HG02973 (cell line): ENCODE data around the gene CCNI2.
"Not testable (repeated sequence)": the region's sequence is repeated elsewhere in the genome, so short reads cannot be mapped to it uniquely, and the experiment has no call there.

Source experiments
- ATAC-seq: cut with Tn5 transposase; IDR thresholded peaks from one replicate; pipeline ENCODE4 v1.9.1; 2021; ENCODE audit warnings: moderate library complexity; ENCODE audit not compliant: unreplicated experiment

Gene CCNI2

DNA sequence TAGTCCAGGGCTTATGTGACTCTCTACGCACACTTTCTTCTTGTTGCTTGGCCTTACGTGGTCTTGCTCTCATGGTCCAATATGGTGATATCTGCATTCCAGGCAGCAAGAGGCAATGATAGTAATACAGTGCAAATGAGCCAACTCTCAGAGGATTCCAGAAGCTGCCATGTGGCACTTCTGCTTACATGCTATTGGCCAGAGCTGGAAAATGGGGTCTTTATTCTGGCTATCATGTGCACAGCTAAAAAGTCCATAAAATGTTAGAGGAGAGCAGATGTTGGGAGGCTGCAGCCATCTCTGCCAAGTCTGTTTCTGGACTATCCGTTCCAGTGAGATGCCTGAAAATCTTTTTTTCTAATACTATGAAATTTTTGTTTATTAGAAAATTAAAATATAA, 32.7 kb downstream of the CCNI2 start:
- ATAC-seq: no peak

DNA sequence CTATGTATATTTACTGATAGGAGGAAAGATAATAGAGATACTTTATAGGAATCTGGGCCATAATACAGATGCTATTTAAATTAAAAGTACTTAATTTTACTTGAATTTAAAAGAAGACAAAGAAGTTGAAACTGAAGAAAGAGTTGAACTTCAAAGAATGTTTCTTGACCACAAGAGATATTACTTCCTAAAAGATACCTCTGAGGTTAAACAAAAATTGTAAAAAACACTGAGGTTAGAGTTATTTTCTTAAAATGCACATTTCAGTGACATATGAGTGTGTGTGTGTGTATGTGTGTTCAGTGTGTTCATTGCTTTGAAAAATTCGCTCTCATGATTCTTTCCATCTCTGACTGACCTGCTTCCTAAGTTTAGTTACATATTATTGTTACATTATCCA, 33.4 kb downstream of the CCNI2 start:
- ATAC-seq: no peak

DNA sequence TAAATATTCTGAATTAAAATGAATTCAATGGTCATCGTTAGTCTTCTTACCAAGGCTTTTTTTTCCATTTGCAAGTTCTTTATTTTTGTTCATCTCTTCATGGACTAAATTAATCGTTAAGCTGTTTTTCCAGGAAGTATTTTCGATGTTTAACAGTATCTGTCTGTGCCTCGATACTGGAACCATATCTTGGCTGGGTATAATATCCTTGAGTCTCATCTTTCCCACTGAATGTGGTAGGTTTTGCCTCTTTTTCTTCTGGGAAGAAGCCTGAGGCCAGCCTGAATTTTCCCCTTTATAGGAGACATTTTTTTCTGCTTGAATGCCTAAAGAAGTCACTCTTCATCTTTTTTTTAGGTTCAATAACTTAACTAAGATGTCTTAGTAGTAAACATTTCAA, 33.8 kb downstream of the CCNI2 start:
- no peak for ATAC-seq

DNA sequence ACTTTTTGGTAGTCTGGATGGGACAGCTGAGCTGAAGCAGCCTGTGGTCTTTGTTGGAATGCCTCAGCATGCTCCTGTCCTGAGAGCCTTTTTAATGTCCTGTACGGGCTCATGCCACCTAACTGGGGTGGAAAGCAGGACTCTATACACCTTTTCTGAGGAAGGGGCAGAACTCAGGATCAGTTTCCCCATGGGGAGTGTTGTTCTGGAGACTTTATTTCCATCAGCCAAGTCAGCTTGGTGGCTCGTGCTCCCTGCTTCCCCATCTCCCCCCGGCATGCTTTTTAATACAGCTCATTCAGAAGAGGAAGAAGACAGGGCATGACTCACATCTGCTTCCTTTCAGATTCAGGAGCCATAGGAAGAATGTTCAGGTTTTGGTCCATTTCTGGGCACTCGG, 34.9 kb downstream of the CCNI2 start:
- ATAC-seq: no peak

DNA sequence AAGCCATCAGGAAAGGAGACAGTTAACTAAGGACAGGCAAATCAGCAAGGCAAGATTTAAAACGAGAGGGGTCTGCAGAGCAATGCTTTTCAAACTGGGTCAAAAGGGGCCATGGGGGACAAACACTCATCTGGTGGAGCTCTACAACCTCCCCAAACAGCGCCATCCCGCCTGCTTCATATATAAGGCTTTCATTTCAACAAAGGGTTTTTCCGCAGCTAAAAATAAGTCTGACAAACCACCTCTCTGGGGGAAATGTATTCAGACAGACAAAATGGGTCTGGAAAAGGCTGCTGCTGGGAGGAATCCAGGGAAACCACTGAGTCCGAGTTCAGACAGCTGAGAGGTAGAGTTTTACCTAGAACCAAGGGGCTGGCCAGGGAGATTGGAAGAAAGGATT, 38.1 kb downstream of the CCNI2 start:
- no peak for ATAC-seq

DNA sequence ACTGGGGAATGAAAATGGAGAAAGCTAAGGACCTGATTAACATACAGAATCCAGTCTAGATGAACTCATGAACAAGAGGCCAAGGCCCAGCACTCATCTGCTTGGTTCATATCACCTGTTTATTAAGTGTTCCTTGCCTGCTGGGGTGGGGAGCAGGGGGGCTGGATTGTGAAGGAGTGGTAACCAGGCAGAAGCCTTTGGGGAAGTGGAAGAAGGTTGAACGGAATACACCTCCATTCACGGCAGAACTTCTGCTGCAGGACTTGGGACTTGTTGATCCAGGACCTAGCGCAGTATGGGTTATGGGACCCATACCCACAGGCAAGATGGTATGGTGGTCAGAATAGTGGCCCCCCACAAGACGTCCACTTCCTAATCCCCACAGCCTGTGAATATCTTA, 38.6 kb downstream of the CCNI2 start:
- ATAC-seq: no peak

DNA sequence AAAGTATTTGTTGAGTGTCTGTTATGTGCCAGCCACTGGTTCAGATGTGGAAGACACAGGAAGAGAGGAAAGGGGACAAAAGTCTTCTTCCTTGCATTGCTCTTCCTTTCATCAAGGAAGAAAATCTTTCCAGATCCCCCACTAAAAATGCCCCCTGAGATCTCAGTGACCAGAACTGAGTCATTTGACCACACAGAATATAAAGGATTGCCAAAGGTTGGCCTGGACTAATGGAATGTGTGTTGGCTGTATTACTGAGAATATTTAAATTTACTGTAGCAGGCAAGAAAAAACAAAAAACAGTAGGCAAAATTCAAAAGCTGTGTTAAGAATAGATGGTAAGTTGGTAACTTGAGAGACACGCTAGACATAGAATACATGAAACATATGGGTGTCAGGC, 39.9 kb downstream of the CCNI2 start:
- no peak for ATAC-seq

DNA sequence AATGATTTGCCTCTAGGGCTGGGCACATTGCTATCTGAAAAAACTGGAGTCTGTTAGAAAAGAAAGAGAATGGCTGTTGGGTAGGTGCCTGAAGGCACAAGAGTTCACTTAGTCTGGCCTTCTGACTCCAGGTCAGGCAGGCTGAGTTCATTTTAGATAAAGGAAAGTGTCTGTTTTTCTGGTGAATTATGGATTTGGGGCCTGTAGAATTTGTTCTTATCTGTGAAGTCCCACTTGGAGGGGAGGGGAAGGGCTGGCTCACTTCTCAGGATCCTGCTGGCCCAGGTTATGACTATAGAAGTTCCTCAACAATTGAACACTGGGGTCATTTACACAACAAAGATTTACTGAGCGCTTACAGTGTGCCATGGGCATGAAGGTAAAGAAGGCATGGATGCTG, 41.3 kb downstream of the CCNI2 start:
- no peak for ATAC-seq

DNA sequence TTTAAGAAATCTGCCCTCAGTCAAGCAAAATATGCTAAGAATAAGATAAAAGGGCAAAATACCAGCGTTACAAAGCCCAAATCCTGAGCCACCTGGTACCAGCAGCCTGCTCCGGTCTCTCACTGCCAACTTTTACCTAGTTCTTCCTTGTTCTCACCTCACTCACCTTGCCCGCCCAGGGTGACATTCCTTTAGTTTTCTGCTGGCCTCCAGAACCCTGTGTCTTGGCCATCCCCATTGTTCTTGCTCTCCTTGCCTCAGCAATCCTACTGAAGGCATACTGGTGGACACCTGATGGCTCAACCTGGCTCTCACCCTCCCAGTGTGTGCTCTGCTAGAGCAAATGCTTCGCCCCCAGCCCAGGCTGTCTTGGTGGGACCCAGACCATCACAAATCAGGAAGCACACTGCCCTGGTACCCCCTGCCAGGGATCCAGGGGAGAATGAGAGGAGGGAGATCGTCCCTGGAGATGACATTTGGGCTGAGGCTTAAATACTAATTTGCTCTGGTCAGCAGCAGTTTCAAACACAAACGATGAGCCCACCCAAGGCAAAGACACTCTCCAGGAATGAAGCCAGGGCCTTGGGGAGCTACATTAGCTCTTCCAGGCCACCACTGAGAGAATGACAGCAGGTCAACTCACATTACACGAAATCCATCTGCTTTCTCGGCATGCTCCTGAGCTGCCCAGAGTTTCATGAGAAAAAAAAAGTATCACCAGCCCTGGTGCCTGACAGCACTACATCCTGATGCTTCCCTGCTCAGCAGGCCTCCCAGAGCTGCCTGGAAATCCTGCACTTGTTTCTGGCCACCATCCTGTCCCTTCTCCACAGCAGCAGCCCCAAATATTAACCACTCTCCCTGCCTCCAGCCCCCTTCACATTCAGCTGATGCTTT, 42.0 kb downstream of the CCNI2 start:
- ATAC-seq: no peak

DNA sequence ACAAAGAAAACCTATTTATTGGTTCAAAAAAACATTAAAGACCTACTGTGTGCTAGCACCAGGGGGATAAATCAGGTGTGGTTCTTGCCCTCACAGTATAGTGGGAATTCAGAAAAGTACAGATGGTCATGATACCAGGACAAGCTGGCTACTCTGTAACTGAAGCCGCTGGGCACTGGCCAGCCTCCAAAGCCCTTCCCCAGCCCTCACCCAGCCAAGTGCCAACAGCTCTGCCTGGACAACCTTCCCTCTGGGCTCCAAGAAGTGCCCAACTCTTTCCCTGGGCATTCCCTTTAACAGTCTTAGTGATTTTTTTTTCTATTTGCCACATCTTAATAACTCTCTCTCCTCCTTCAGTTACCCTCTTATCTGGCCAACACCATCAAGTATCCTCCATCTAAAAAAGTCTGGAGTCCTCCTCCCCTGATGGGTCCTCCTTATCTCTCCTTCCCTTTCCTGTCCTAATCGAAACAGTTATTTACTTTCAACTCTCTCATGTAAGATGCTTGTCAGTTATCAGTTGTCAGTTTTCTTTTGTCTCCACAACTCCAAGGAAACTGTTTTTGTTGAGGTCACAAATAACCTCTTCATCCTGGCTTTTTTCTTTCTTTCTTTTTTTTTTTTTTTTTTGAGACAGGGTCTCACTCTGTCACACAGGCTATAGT, 43.1 kb downstream of the CCNI2 start:
- ATAC-seq: no peak

DNA sequence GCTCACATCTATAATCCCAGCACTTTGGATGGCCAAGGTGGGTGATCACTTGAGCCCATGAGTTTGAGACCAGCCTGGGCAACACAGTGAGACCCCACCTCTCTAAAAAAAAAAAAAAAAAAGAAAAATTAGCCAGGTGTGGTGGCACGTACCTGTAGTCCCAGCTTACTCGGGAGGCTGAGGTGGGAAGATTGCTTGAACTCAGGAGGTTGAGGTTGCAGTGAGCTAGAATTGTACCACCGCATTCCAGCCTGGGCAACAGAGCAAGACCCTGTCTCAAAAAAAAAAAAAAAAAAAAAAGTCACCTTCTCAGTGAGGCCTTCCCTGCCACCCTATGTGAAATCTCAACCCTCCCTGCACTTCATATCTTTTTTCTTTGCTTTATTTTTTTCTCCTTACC, 43.8 kb downstream of the CCNI2 start:
- ATAC-seq: no peak

DNA sequence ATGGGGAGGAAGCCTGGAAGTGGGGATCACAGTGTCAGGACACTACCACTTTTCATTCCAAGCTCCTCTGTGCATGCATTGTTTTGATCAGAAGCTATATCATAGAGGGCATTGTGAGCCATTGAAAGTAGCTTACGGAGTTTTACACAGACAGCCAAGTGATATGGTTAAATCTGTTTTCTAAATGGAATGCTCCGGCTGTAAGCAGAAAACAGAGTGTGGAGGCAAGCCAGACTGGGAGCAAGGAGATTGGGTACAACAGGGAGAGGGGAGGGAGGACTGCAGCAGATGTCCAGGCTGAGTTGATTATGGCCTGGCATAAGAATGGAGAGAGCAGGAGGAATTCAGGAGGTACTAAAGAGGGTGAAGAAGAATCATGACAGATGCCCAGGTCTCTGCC, 50.4 kb downstream of the CCNI2 start:
- no peak for ATAC-seq

DNA sequence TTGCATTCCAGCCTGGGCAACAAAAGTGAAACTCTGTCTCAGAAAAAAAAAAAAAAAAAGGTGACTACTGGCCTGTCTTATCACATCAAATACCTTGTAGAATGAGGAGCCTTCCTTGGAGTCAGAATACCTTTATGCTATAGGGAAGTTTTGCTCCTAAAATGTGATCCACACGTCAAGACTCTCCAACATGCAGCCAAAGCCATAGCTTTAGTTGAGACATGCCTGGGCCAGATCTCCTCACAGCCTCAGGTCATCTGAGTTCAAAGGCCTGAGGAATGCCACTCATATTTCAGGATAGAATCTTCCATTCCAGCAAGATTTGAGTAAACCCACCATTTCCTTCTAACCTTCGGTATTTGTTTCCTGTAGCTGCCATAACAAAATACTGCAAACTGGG, 52.2 kb downstream of the CCNI2 start:
- ATAC-seq: no peak

DNA sequence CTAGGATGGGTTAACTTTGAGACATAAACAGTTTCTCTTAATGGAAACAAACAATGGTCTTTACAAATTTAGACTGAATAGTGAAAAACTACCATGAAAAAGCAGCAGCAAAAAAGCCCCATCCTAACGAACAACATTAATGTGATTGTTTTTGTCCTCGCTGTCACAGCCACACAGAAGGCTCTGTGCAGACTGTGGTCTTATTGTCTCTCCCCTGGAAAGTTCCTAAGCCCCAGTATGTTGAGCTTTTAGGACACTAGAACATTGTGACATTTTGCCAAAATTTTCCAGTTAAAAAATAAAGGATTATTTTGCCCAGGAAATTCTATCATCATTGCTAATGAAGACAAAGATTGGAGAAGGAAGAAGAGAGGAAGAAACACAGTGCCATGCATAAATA, 53.3 kb downstream of the CCNI2 start:
- ATAC-seq: no peak

DNA sequence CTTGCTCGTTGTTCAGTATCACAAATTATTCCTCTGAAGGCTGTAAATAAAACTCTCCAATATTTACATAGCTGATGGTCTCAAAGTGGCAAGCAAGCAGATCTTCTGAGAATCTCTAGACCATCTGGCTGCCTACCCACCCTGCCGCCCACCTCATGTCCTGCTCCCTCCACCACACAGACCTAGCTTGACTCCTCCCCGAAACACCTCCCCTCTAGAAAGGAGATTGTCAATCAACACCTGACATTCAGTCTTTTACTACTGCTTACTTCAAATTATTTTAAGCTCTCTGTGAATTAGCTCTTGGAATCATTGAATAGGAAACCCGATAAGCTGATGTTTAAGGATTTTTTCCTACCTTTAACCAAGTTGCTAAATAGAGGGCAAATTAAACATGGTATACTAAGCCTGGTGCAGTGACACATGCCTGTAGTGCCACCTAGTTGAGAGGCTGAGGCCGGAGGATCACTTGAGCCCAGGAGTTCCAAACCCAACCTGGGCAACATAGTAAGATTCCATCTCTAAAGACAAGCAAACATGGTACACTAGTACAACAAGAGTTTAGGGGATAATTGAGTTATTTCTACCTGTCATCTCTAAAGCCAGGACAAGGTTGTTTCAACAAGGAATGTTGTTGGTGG, 54.9 kb downstream of the CCNI2 start:
- no peak for ATAC-seq

DNA sequence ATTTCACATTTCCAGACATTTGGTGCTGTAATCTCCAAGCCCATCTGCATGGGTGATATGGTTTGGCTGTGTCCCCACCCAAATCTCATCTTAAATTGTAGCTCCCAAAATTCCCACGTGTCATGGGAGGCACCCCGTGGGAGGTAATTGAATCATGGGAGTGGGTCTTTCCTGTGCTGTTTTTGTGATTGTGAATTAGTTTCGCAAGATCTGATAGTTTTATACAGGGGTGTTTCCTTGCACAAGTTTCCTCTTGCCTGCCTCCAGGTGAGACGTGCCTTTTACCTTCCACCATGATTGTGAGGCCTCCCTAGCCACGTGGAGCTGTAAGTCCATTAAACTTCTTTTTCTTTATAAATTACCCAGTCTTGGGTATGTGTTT, 55.5 kb downstream of the CCNI2 start:
- ATAC-seq: not testable (repeated sequence)
